WTC11 (cell line): ENCODE measurements around the gene COL4A1. TPM values are rescaled to one million over a fixed set of nuclear protein-coding genes. Genes with fewer than 3 reads are reported as not detected.

ENCODE experiments used
- ATAC-seq: fragments of 200-7000 bp; cut with Tn5 transposase; 2 replicates; pipeline ENCODE4 v1.10.0; 2021; ENCODE audit warnings: mild to moderate bottlenecking, moderate library complexity
- CTCF ChIA-PET: fragments of 300-600 bp; sonication (Branson Sonifier 250); formaldehyde crosslinking; loops from one replicate; lab custom pipeline; 2021; ENCODE audit warnings: antibody characterized with exemption; lab: Charles Lee
- POLR2A ChIA-PET: fragments of 350-600 bp; sonication (Branson Sonifier 250); formaldehyde crosslinking; loops from one replicate; lab custom pipeline; 2021; ENCODE audit warnings: antibody characterized with exemption; lab: Charles Lee
- DNase-seq: peaks from one replicate; pipeline ENCODE4 v3.0.0; 2021; ENCODE audit warnings: low spot score
- H3K27ac Mint-ChIP-seq: 2 replicates; pipeline ENCODE4 v1.8.0; 2021; ENCODE audit warnings: mixed read lengths
- H3K27me3 Mint-ChIP-seq: 2 replicates; pipeline ENCODE4 v1.8.0; 2021; ENCODE audit warnings: low read depth, mild to moderate bottlenecking, moderate library complexity, mixed read lengths
- H3K36me3 Mint-ChIP-seq: 2 replicates; pipeline ENCODE4 v1.8.0; 2021; ENCODE audit warnings: mixed read lengths
- H3K4me1 Mint-ChIP-seq: 2 replicates; pipeline ENCODE4 v1.8.0; 2022; ENCODE audit warnings: mixed read lengths
- H3K4me3 Mint-ChIP-seq: 2 replicates; pipeline ENCODE4 v1.8.0; 2021; ENCODE audit warnings: mild to moderate bottlenecking, moderate library complexity, mixed read lengths
- H3K9me3 Mint-ChIP-seq: 2 replicates; pipeline ENCODE4 v1.8.0; 2021; ENCODE audit warnings: mixed read lengths
- AR ChIP-seq: fragments of 250-450 bp; sonication (Bioruptor Pico); IDR thresholded peaks from 2 replicates; pipeline ENCODE4 v1.9.0; 2021; ENCODE audit warnings: mild to moderate bottlenecking
- ATF3 ChIP-seq: sonication (generic); formaldehyde crosslinking; conservative IDR thresholded peaks from 2 replicates; pipeline ENCODE4 v1.8.1; 2022; ENCODE audit warnings: mild to moderate bottlenecking, missing genetic modification reagents
- CREM ChIP-seq: sonication (generic); formaldehyde crosslinking; IDR thresholded peaks from 2 replicates; pipeline ENCODE4 v1.8.1; 2022; ENCODE audit warnings: mild to moderate bottlenecking, missing genetic modification reagents, moderate library complexity
- ELF4 ChIP-seq: sonication (generic); formaldehyde crosslinking; IDR thresholded peaks from 2 replicates; pipeline ENCODE4 v1.8.1; 2022; ENCODE audit warnings: low read depth, mild to moderate bottlenecking, moderate library complexity, missing genetic modification reagents
- FOXP4 ChIP-seq: sonication (generic); formaldehyde crosslinking; IDR thresholded peaks from 2 replicates; pipeline ENCODE4 v1.8.0; 2022; ENCODE audit warnings: mild to moderate bottlenecking, missing genetic modification reagents
- GTF2I ChIP-seq: fragments of 250-450 bp; sonication (Bioruptor Pico); conservative IDR thresholded peaks from 2 replicates; pipeline ENCODE4 v1.4.0; 2021; ENCODE audit warnings: mild to moderate bottlenecking
- IRF2 ChIP-seq: sonication (generic); formaldehyde crosslinking; IDR thresholded peaks from 2 replicates; pipeline ENCODE4 v1.8.0; 2022; ENCODE audit warnings: low read depth, missing genetic modification reagents, borderline replicate concordance
- JUN ChIP-seq: sonication (generic); formaldehyde crosslinking; IDR thresholded peaks from 2 replicates; pipeline ENCODE4 v1.8.0; 2023; ENCODE audit warnings: mild to moderate bottlenecking, missing genetic modification reagents
- NFYB ChIP-seq: sonication (generic); formaldehyde crosslinking; conservative IDR thresholded peaks from 2 replicates; pipeline ENCODE4 v1.8.0; 2022; ENCODE audit warnings: low read depth, missing genetic modification reagents
- TCF7 ChIP-seq: sonication (generic); formaldehyde crosslinking; IDR thresholded peaks from 2 replicates; pipeline ENCODE4 v1.8.0; 2022; ENCODE audit warnings: mild to moderate bottlenecking, low read depth, missing genetic modification reagents, moderate library complexity
- ZNF121 ChIP-seq: sonication (generic); formaldehyde crosslinking; IDR thresholded peaks from 2 replicates; pipeline ENCODE4 v1.8.0; 2023; ENCODE audit warnings: missing genetic modification reagents
- ZNF423 ChIP-seq: fragments of 250-450 bp; sonication (Bioruptor Pico); IDR thresholded peaks from 2 replicates; pipeline ENCODE4 v2.1.2; 2022; ENCODE audit warnings: mild to moderate bottlenecking, moderate library complexity
- total RNA-seq: library from RNA; stranded (reverse); gene quantifications from 3 replicates; pipeline ENCODE4 v1.2.3, GENCODE V29; 2021
- TF ChIP-seq, protein P1 (sequence below): fragments of 250-450 bp; sonication (Bioruptor Pico); IDR thresholded peaks from 2 replicates; pipeline ENCODE4 v2.1.2; 2022; ENCODE audit warnings: mild to moderate bottlenecking, moderate library complexity
- TF ChIP-seq, protein P2 (sequence below): fragments of 200-600 bp; IDR thresholded peaks from 2 replicates; pipeline ENCODE4 v1.8.0; 2022; ENCODE audit warnings: antibody characterized with exemption

COL4A1 gene
- total RNA-seq, 1 experiment from 2014 or later = 89.6 TPM

DNA sequence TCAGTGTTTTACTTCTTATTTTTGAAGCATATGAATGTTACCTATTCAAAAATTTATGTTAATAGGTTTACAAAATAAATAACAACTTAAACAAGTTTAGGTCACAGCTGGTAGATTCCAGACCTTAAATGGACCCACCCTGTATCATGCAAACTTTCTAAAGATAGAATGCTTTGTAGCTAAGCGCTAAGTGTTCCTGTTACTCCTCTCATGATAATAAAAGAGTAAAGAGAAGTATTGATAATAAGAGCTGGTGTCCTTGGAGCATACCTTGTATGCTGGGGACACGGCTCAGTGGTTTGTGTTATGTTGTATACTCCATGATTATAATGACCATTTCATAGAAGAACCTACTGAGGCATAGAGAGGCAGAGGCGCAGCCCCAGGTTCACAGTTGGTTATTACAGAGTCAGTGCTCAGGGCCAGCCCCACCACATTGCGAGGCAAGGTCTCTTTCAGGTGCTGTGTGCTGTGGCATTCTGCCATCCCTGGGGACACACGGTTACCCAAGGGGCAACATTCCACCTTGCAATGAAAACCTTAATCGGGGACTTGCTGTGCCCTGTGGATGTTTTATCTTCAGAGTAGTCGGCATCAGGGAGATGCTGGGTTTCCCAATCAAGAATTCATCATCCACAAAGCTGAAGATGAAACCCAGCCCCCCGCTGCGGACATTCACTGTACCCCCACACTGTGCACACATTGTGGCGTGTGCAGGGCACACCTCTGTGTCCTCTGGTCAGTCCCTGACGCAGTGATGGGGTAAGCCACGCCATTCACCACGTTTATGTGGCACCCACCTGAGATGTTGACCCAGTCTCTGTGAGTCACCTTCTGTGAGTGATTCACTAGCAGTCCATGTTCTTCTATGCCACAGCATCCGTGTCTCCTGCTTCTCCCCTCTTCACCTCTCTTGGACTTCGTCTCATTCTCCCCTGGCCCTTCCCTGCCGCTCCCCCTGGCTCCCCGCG lies 186.7 kb downstream of the COL4A1 start:
- H3K9me3 Mint-ChIP-seq = no peaks in the 10 kb centered on the region
- no peak overlapping the region for H3K27ac Mint-ChIP-seq
- H3K36me3 Mint-ChIP-seq = no peaks in the 10 kb centered on the region
- POLR2A ChIA-PET = no interaction called here
- no peak overlapping the region for H3K4me3 Mint-ChIP-seq
- no peak for TF ChIP-seq CREM (CRISPR knock-in tag)
- TF ChIP-seq ZNF121 = no peak
- TF ChIP-seq ZNF423 (CRISPR knock-in tag) = no peak
- TF ChIP-seq, protein P1, sequence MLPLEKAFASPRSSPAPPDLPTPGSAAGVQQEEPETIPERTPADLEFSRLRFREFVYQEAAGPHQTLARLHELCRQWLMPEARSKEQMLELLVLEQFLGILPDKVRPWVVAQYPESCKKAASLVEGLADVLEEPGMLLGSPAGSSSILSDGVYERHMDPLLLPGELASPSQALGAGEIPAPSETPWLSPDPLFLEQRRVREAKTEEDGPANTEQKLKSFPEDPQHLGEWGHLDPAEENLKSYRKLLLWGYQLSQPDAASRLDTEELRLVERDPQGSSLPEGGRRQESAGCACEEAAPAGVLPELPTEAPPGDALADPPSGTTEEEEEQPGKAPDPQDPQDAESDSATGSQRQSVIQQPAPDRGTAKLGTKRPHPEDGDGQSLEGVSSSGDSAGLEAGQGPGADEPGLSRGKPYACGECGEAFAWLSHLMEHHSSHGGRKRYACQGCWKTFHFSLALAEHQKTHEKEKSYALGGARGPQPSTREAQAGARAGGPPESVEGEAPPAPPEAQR (CRISPR knock-in tag) = no peak
- no peak for TF ChIP-seq GTF2I (CRISPR knock-in tag)
- TF ChIP-seq JUN (CRISPR knock-in tag) = no peak
- no peak for TF ChIP-seq NFYB (CRISPR knock-in tag)
- CTCF ChIA-PET = no interaction called here
- peaks cover 16% of the 10 kb centered on the region for H3K4me1 Mint-ChIP-seq
- ATAC-seq = no peak
- peaks cover 14% of the 10 kb centered on the region for H3K27me3 Mint-ChIP-seq
- no peak for DNase-seq

- Mint-ChIP-seq H3K4me3 (no peak overlapping the region), H3K36me3 (no peaks in the 10 kb centered on the region), H3K4me1 (peaks cover 10% of the 10 kb centered on the region), H3K9me3 (no peaks in the 10 kb centered on the region), H3K27me3 (peaks cover 14% of the 10 kb centered on the region), H3K27ac (no peak overlapping the region)
- ATAC-seq (no peak), DNase-seq (no peak)
- CTCF ChIA-PET = interaction anchor here (0.7 kb wide), 1 partner anchor 14 kb away, joined by 3 read pairs; no protein-coding TSS in a partner anchor
- TF ChIP-seq FOXP4 (CRISPR knock-in tag) = no peak
- no peak for TF ChIP-seq TCF7 (CRISPR knock-in tag)
- POLR2A ChIA-PET = no interaction called here
These were observed 188.9 kb downstream of the COL4A1 start for GRCh38 chr13:110118106-110118505.

DNA sequence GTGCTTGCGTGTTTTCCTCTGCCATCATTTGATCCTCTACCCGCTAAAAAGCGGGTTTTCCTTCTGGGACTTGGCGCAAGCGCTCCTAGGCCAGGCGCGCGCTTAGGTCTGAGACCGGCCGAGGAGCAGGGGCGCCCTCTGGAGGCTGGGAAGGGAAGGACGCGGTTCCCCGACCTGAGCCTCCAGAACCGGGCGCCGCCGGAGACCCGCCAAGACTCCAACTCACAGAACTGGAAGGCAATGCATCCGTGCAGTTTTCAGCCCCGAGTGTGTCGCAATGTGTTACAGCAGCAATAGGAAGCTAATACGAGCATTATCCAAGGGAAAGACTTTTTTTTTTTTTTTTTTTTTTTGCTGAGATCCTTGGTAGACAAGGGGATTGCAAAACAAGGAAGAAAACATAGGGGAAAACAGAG lies 190.9 kb downstream of the COL4A1 start:
- H3K27ac Mint-ChIP-seq = no peak overlapping the region
- CTCF ChIA-PET = interaction anchor here (0.6 to 2.5 kb wide), 8 partner anchors 8 to 403 kb away, joined by 3 to 14 read pairs (median 4); no protein-coding TSS in a partner anchor
- TF ChIP-seq, protein P2, sequence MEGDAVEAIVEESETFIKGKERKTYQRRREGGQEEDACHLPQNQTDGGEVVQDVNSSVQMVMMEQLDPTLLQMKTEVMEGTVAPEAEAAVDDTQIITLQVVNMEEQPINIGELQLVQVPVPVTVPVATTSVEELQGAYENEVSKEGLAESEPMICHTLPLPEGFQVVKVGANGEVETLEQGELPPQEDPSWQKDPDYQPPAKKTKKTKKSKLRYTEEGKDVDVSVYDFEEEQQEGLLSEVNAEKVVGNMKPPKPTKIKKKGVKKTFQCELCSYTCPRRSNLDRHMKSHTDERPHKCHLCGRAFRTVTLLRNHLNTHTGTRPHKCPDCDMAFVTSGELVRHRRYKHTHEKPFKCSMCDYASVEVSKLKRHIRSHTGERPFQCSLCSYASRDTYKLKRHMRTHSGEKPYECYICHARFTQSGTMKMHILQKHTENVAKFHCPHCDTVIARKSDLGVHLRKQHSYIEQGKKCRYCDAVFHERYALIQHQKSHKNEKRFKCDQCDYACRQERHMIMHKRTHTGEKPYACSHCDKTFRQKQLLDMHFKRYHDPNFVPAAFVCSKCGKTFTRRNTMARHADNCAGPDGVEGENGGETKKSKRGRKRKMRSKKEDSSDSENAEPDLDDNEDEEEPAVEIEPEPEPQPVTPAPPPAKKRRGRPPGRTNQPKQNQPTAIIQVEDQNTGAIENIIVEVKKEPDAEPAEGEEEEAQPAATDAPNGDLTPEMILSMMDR = peak; percentile 85
- TF ChIP-seq GTF2I (CRISPR knock-in tag) (no peak), ELF4 (CRISPR knock-in tag) (no peak)
- TF ChIP-seq, all 79 proteins: peak for 1
- POLR2A ChIA-PET = no interaction called here
- ATAC-seq = peak; percentile 97
- peaks cover 14% of the 10 kb centered on the region for H3K27me3 Mint-ChIP-seq
- peak; percentile 82 for DNase-seq
- no peaks in the 10 kb centered on the region for H3K36me3 Mint-ChIP-seq
- H3K4me3 Mint-ChIP-seq = no peak overlapping the region
- no peaks in the 10 kb centered on the region for H3K9me3 Mint-ChIP-seq
- H3K4me1 Mint-ChIP-seq = peaks cover 6% of the 10 kb centered on the region

DNA sequence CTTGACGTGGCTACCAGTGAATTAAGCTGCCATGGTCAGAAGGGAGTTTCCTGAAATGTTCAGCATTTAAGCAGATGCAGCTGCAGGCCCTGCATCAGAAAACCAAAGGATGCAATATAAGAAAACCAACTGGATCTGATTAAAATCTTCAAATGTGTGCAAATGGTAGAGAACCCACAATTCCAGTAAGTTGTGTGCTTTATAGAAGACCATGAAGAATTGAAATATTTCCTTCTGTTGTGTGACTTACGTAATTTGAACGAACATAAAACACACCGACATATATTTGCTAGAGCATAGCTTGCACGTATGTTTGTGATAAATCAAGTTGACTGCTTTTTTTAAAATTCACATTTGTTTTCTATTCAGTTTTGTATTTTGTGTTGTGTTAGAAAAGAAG lies 191.4 kb downstream of the COL4A1 start:
- ATAC-seq = no peak
- TF ChIP-seq ATF3 = no peak
- TF ChIP-seq IRF2 (CRISPR knock-in tag) = no peak
- no peak for TF ChIP-seq AR
- H3K36me3 Mint-ChIP-seq = no peaks in the 10 kb centered on the region
- CTCF ChIA-PET = interaction anchor here (1.5 to 2.5 kb wide), 2 partner anchors 13 to 16 kb away, joined by 3 to 14 read pairs; no protein-coding TSS in a partner anchor
- peaks cover 14% of the 10 kb centered on the region for H3K27me3 Mint-ChIP-seq
- no peak overlapping the region for H3K4me3 Mint-ChIP-seq
- no peak overlapping the region for H3K27ac Mint-ChIP-seq
- H3K4me1 Mint-ChIP-seq = peaks cover 6% of the 10 kb centered on the region
- DNase-seq = no peak
- H3K9me3 Mint-ChIP-seq = no peaks in the 10 kb centered on the region
- POLR2A ChIA-PET = no interaction called here
